NCI-H446 treated with DMSO at 0.1 percent for 48 hours (cell line): Measurements from ENCODE around the gene SEC16A.

ENCODE experiments used
- DNase-seq: peaks from one replicate; lab custom pipeline; 2025; lab: John Stamatoyannopoulos, UW

SEC16A gene

DNA sequence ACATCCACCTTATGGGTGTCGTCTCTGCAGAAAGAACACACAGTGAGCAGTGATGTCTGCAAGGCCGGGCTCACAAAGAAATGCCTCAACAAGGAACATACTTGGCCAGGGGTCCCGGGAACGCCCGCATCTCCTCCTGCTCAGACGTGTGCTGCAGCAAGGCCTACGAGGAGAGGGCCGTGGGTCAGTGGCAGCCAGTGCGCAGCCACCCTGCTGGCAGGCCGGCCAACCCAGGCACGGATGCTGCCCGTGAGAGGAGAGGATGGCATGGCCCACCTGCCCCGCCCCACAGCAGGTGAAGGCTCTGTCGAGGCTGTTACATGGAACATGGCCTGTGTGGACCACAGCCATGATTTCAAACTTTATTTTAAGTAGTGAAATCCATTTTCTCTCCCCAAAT is 19.3 kb downstream of the SEC16A start:
- DNase-seq = no peak

DNA sequence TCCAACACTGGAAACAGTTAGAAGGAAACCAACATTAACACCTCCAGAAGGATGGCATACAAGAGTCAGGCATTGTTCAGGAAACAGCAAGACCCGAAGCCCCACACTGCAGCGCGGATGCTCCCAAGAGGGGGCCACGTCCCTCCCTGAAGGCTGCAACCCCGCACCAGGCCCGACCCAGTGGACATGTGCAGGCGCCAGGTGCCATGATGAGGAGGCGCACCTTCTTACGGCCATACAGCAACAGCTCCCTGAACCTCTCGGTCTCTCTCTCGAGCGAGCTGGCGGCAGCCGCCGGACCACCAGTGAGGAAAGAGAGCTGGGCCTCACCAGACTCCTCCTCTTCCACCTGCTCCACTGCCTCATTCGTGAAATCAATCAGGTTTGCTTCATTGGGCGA is 20.2 kb downstream of the SEC16A start:
- DNase-seq = no peak

DNA sequence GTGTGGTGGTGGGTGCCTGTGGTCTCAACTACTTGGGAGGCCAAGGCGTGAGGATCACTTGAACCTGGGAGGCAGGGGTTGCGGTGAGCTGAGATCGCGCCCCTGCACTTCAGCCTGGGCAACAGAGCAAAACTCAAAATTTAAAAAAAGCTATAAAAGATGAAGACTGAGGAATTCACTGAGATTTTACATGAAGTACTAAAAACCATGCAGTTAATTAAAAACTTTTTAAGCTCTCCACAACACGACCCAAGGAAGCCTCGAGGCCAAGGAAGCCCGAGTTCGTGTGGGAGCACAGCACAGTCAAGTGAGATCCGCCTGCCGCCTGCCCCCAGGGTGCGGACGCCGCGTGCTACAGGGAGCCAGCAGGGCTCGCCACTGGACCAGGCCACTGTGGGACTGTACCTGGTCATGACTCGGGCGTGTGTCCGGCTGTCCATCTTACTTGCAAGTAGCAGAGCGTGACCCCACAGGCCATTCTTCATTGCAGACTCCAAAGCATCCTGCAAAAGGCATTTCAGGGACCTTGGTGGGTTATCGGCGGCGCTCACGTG is 22.0 kb downstream of the SEC16A start:
- no peak for DNase-seq

DNA sequence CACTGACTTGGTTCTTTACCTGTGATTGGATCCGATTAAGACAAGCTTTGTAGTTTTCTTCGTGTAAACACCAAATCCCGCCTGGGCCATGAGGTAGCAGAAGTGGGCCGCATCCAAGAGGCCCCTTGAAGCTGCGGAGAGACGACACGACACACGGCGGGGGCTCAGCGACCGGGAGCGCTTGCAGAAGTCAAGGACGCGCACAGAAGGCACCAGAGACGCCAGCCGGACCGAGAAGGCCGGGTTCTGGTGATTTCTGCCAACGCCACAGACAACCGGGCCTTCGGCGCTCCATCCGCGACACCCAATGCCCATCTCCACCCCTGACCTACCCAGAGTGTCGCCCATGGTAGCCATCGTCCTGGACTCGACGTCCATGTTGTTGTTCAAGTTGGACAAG is 23.4 kb downstream of the SEC16A start:
- no peak for DNase-seq

DNA sequence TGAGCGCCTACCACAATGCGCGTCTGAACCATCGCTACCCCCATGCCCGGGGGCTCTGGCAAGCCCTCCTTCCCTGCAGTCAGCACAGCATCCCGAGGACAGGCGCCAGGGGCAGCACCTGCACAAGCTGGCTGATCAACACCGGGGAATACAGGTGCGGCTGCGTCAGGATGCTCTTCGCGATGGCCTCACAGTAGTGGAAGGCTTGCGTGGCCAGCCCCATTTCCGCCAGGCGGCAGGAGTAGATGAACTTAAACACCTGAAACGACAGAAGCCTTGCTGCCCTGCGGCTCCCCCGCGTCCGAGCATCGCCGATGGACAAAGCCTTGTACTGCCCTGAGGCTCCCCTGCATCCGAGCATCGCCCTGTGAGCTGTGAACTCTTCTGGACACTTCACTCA is 25.5 kb downstream of the SEC16A start:
- DNase-seq = no peak

DNA sequence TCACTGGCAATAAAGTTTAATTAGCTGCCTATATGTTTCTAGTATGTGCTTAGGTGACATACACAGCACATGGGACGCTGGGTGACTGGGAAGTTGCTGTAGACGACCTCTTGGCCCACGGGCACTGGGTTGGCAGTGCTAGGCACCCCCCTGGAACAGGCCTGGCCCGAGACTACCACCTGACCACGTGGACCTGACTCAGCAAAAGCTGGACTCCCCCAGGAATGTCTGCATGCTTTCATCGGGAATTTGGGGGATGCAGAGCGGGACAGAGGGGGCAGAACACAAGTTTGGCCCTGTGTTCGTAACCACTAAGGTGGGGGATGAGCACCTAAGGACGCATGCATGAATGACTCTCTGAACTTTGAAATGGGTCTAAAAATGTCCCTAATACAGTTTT is 26.6 kb downstream of the SEC16A start:
- no peak for DNase-seq

DNA sequence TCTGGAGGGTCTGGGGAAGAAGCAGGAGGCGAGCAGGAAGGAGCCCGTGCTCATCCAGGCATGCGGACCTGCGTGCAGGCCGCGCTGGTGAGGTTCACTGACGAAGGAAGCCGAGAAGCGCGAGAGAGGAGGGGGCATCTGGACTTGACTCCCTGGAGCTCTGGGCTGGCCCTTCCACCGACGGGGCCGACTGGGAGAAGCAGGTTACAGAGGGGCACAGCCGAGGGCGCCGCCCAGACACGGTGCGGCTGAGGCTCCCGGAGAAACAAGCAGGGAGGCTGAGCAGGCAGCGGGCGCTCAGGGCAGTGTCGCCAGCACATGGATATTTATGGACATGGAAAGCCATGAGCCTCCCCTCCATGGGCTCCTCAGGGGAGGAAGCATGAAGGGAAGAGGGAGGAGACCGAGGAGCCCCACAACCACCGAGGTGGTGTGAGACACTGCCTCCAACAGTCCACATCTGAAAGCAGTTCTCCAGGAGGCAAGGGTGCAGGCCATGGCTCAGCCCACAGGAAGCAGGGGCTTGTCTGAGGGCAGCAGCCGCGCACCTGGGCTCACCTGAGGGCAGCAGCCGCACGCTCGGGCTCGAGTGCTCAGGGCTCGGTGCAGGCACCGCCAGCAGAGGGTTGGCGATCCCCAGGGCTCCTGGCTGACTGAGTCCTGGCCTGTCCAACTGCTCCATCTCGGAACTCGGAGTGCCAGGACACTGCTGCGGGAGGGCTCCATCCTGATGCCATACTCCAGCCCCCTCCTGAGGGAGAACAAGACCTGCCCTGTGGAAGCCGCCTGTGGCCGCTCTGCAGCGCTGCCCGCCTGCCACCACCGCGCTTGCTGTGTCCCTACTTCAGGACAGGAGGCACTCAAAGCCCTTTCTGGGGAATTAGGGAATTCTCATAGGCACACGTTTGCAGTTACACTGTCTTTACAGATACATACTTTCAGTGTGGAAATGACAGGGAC is 27.5 kb downstream of the SEC16A start:
- DNase-seq = no peak

DNA sequence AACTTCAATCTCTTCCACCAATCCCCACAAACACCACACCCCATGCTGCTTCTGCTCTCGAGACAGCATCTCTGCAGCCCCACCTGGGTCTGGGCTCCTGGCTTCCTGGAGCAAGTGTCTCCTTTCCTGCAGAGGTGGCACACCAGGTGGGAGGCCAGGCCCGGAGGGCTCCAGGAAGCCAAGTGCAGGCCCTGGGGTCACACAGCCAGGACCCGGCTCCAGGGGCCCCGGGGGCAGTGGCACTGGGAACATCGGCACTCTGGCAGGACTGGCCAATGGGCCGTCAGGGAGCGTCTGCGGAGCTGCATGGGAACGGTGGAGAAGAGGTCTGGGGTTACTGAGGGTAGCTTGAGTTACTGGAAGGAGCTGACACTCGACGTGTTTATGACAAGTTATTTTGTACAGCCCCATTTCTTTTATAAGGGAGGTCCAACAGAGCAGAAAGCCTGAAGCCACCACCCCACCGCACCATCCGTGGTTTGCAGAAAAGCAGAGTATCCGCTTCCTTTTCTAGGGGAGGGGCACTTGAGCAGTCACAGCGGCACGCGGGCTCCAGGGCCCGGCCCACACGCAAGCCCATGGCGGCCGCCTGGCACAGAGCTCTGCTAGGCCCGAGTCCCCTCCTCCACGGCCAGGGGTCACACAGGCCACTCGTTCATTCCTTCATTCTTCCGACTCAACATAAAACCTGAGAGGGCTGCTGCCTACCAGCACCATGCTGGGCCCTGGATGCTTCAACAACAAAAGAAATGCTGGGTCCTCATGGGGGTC is 28.6 kb downstream of the SEC16A start:
- DNase-seq = no peak

DNA sequence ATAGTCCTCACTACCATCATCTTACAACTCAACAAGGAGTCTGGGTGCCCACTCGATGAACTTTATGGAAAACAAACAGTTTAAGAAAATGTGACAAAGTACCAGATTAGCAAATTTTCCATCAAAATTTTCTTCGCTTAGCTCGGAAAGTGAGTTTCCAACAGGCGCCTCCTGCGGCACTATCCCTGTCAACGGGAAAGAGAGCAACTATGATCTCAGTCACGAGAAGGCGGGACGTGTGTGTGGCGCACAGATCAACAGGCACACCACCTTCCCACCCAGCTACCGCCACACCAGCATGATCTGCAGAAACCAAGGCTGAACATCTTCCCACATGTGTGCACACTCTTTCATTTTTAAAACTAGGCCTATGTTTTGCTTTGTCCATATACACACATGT is 29.5 kb downstream of the SEC16A start:
- no peak for DNase-seq

DNA sequence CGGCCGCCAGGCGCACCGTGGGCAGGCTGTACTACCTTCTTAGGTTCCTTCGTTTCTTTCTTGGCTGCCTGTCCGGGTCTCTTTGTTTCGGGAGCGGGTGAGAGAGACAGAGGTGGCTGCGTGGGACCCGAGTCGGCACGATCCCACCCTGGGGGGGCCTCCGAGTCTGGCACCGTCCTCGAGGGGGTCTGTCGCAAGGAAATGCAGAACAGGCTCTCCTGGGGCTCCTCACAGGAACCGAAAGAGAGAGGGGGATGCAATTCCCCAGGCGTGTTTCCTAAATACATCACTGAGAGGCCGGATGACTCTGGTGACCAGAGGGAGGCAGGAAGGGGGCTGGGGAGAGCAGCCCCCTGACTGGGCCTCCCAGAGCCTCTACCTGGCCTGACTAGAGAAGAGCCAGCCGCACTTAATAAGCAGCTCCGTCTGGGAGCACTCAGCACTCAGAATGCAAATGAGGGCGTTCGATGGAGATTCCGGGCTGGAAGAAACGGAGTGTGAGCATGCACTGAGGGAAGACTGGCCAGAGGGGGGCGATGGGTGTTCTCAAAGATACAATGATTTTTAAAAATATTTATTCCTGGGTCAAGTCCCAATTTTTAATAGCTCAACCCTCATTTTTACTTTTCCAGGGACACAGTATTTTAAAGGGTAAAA is 31.5 kb downstream of the SEC16A start:
- no peak for DNase-seq

DNA sequence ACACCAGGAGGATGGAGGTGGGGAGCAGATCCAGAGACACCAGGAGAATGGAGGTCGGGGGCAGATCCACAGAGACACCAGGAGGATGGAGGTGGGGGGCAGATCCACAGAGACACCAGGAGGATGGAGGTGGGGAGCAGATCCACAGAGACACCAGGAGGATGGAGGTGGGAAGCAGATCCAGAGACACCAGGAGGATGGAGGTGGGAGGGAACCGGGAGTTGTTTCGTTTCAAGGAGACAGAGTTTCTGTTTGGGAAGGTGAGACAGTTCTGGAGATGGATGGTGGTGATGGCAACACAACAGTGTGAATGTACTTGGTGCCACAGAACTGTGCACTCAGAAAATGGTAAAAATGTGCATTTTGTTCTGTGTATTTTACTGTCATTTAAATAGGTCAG is 34.2 kb downstream of the SEC16A start:
- no peak for DNase-seq

DNA sequence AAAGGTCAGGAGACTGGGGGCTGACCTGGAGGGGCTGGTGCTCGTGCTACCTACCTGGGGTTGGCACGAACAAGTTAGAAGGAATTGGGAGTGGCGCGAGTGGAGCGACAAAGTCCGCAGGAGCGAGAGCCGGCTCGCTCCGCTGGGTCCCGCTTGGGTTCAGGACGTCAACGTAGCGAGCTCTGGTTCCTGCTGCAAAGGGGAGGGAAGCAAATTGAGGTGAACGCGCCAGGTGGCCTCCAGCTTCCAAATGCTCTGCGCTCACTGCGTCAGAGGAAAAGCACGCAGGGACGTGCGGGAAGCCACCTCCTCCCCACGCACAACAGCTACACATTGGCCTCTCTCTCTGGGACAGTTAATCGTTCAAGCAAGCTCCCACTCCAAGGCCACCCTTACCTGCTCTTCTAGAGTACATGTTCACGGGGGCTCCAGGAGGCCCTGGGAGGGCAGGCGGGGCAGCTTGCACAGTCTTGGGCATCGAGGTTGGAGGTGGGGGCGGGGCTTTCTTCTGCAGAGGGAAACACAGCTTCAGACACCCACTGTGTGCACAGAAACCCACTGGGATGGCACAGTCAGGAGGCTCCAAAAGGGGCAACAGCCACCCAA is 35.6 kb downstream of the SEC16A start:
- DNase-seq = no peak

DNA sequence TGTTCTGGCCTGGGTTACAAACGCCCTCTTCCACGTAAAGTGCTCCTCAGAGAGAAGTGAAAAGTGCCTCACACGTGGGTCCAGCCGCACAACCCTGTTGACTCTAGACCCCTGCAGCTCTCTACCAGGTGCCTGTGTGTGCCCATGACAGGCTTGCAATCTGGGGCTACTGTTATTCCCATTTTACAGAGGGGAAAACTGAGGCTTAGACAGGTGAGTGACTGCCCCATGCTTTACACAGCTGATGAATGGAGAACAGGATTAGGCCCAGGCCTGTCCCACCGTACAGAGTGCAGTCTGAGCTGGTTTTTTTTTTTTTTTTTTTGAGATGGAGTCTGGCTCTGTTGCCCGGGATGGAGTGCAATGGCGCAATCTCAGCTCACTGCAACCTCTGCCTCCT is 37.0 kb downstream of the SEC16A start:
- DNase-seq = no peak

DNA sequence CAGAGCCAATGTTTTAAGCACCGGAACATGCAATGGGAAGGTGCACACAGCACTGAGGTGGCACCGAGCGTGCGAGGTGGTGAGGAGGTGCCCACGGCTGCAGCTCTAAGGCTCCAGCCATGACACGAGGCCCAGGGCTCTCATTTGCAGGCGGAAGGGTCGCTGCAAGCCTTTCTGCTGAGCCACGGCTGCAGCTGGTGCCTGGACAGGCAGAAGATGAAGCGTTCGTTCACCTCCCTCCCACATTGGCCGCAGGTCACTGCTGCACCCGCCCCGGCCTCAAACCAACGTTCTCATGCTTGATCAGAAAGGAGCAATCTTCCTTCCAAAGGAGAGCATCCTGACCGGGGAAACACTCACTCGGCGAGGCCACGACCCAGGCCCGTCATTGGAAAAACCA is 38.7 kb downstream of the SEC16A start:
- DNase-seq = no peak

DNA sequence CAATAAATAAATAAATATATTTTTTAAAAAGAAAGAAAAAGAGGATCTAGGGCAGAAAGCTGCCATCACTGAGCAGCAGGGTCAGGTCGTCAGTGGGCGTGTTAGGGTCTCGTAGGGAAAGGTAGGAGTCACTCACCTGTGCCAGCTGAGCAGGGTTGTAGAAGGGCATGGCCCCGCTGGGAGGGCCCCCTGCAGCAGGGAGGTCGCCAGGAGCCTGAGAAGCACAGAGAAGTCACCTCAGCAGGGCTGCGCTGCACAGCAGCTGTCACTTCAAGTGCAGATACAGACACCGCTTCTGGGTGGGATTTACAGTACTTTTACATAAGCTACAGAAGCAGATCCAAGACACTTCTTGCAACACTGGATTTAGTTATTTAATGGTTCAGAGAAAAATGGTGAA is 39.2 kb downstream of the SEC16A start:
- DNase-seq = no peak

DNA sequence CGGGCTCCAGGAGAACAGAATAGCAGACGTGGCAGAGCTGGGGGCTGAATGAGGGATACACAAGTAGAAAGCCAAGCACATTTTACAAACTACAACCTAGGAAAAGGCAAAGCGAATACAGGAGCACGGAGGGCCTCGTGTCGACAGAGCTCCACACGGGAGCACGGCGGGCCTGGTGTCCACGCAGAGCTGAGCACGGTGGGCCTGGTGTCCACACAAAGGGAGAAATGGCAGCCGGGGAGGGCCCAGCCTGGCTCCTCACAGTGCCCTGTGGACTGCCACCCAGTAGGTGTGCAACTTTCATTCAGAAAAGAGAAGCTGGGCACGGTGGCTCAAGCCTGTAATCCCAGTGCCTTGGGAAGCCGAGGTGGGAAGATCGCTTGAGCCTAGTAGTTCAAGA is 39.8 kb downstream of the SEC16A start:
- no peak for DNase-seq

DNA sequence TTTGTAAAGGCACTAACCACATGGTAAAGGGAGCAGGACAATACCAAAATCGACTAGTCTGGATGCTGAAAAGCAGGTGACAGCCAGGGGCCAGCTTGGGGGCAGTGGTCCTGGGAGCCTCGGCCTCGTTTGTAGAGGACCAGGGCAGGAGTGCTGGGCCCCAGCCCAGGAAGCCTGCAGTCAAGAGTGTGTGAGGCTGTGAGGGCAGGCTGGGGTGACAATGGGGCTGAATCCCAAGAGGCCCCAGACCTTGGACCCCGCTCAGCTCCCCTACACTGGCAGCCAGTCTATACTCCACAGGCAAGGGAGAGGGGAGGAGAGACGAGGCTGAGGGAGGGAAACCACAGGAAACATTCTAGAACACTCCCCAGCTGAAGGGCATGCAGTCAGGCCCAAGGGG is 40.6 kb downstream of the SEC16A start:
- no peak for DNase-seq

DNA sequence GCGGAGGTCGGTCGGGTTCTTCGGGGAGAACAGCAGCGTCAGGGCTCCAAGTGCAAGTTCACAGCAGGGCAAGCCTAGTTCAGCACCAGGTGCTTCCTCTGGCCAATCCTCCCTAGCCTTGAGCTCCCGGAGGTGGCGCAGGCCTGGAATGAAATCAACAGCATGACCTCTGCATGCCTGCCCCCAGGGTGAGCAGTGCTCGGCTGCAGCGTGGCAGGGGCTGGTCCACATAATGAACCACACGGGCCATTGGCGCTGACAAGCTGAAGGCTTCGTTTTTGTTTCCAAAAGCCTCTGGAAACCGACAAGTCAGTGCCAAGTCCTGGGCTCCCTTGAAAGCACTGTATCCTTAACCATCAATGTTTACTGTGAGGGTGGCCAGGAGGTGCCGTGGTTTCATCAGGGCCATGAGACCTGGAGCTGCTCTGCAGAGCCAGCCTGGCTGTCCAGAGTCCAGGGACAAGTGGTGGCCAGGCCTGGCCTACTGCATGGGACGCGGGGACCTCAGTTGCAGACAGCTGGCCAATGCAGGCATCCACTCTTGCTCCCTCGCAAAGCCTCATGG is 41.1 kb downstream of the SEC16A start:
- no peak for DNase-seq

DNA sequence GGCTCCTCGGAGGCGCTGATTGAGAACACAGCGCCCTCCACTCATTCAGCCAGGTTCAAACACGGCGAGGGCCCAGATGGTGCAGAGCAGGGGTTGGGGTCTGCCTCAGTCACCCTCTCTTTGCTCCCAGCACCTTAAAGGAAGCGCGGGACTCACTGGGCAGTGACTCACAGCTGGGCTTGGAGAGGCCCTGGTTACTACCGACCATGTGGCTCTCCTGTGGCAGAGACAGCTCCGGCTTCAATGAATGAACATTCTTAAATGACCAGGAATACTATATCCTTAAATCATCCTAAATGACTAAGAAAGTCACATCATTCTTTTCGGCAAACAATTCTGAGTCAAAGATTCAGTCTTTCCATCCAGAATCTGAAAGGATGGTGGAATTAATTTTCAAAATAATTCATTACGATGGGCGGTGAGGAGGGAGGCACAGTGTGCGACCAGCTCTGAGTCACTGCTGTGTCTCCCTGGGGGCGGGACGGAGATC is 41.6 kb downstream of the SEC16A start:
- no peak for DNase-seq

DNA sequence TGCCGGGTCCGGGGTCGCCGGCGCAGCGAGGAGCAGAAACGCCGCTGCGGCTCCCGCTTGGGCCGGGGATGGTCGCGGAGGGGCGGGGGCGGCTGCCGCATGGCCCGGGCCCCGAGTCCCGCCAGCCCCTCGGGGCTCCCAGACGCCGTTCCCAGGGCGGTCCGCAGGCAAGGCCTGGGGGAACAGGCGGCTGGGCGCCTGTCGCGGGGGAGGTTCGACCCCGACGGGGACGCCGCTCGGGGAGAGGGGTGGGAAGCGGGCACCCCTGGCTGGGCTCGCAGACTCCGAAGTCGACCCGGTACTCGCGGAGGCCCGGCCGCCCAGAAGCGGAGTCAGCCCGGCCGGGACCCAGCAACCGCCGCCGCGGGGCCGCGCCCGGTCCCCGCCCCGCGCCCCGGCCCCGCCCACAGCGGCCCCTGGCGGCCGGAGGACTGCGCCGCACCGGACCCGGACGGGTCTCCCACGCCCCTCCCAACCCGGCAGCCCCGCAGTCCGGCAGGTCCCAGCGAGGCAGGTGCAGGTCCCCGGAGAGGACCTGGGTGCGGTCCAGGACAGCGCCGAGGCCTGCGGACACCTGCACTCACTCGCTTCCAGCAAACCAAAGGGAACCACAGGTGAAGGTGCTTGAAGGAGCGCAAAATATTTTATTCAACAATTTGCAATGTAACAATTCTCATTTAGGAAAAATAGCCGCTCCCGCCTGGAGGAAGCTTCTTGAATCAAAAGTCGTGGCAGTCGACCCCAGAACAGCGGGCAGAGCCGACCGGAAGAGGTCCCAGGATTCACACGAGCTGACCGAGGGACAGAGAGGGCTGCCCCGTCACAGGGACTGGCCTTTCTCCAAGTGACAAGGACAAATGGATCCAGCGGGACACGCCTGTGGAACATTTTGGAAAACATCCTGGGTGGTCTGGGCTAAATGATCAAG is 43.1 kb downstream of the SEC16A start, which contains the start of gene INPP5E:
Gene INPP5E, minus strand, starts transcription at position 365 of the 928 bp plus-strand sequence. CDS start 426 bp downstream, outside the sequence.
- DNase-seq = no peak
